WERI-Rb-1 (cell line): Measurements from ENCODE around the gene SFT2D1.
A peak's percentile ranks its signal among the peaks of the same experiment; 100 is the strongest.

Source experiments
- DNase-seq: peaks from one replicate; pipeline ENCODE4 v3.0.0-alpha.2; 2020
- H3K27ac ChIP-seq: fragments of 250-450 bp; sonication (Bioruptor Pico); 2 replicates; pipeline ENCODE4 v1.5.1; 2020; ENCODE audit warnings: mild to moderate bottlenecking, moderate library complexity
- H3K27me3 ChIP-seq: fragments of 250-450 bp; sonication (Bioruptor Pico); 2 replicates; pipeline ENCODE4 v1.5.1; 2021; ENCODE audit warnings: mild to moderate bottlenecking, low read depth, moderate library complexity; ENCODE audit not compliant: insufficient read depth, severe bottlenecking
- H3K36me3 ChIP-seq: fragments of 250-450 bp; sonication (Bioruptor Pico); 2 replicates; pipeline ENCODE4 v1.5.1; 2020; ENCODE audit warnings: mild to moderate bottlenecking, moderate library complexity
- H3K4me3 ChIP-seq: 2 replicates; pipeline ENCODE4 v1.5.1; 2011; ENCODE audit warnings: low read depth, mild to moderate bottlenecking, control low read depth, low read length
- H3K9me3 ChIP-seq: fragments of 250-450 bp; sonication (Bioruptor Pico); 2 replicates; pipeline ENCODE4 v1.5.1; 2021; ENCODE audit warnings: mild to moderate bottlenecking, moderate library complexity; ENCODE audit not compliant: severe bottlenecking
- CTCF ChIP-seq: IDR thresholded peaks from 2 replicates; pipeline ENCODE4 v1.5.1; 2011; ENCODE audit warnings: low read depth, mild to moderate bottlenecking, control low read depth, inconsistent platforms, low read length

SFT2D1 gene

GRCh38 chr6:166314454-166314853 lies 27.9 kb downstream of the SFT2D1 start:
- Histone ChIP-seq H3K27ac (no peak overlapping the region), H3K27me3 (no peaks in the 10 kb centered on the region), H3K9me3 (no peaks in the 10 kb centered on the region), H3K4me3 (no peak overlapping the region), H3K36me3 (no peaks in the 10 kb centered on the region; the same call in 1 of the 2 replicates)
- no peak for TF ChIP-seq CTCF
- DNase-seq, result no peak

GRCh38 chr6:166313255-166314070 lies 28.9 kb downstream of the SFT2D1 start:
- DNase-seq, result peak; percentile 55
- peak; percentile 83 for TF ChIP-seq CTCF
- H3K4me3 ChIP-seq, result no peak overlapping the region

GRCh38 chr6:166312832-166313231 lies 29.5 kb downstream of the SFT2D1 start:
- no peak for DNase-seq
- Histone ChIP-seq H3K9me3 (no peaks in the 10 kb centered on the region), H3K27me3 (no peaks in the 10 kb centered on the region), H3K27ac (no peak overlapping the region; the same call in 1 of the 2 replicates), H3K4me3 (no peak overlapping the region), H3K36me3 (no peaks in the 10 kb centered on the region)
- TF ChIP-seq CTCF, result no peak

More at GRCh38 chr6:166313255-166314070, 28.9 kb downstream of the SFT2D1 start:
- H3K27ac ChIP-seq, result no peak overlapping the region
- H3K9me3 ChIP-seq, result no peaks in the 10 kb centered on the region
- no peaks in the 10 kb centered on the region for H3K27me3 ChIP-seq
- no peaks in the 10 kb centered on the region for H3K36me3 ChIP-seq

- DNase-seq, result no peak
- H3K36me3 ChIP-seq, result no peaks in the 10 kb centered on the region
- H3K27ac ChIP-seq, result no peak overlapping the region
- TF ChIP-seq CTCF, result no peak
- H3K4me3 ChIP-seq, result no peak overlapping the region
- no peaks in the 10 kb centered on the region for H3K9me3 ChIP-seq
- no peaks in the 10 kb centered on the region for H3K27me3 ChIP-seq
These were observed 31.7 kb downstream of the SFT2D1 start for GRCh38 chr6:166310634-166311033.

GRCh38 chr6:166309977-166310376 lies 32.4 kb downstream of the SFT2D1 start:
- H3K36me3 ChIP-seq, result no peaks in the 10 kb centered on the region
- H3K4me3 ChIP-seq, result no peak overlapping the region
- no peak overlapping the region for H3K27ac ChIP-seq
- TF ChIP-seq CTCF, result no peak
- no peaks in the 10 kb centered on the region for H3K9me3 ChIP-seq
- DNase-seq, result no peak
- H3K27me3 ChIP-seq, result no peaks in the 10 kb centered on the region
